DMS 273 (cell line): ENCODE data around the gene EYS.

Experiments
- DNase-seq: peaks from one replicate; lab custom pipeline; 2025; ENCODE audit not compliant: unreplicated experiment; lab: John Stamatoyannopoulos, UW

The EYS gene

GRCh38 chr6:64013011-64013410 lies 1694.0 kb downstream of the EYS start:
- DNase-seq = no peak

- peak; percentile 71 for DNase-seq
These were observed 1694.5 kb downstream of the EYS start for GRCh38 chr6:64012351-64013001.

- DNase-seq = peak; percentile 32
These were observed 1696.4 kb downstream of the EYS start for GRCh38 chr6:64010666-64011065.

- DNase-seq = no peak
These were observed 1697.0 kb downstream of the EYS start for GRCh38 chr6:64010010-64010409.

GRCh38 chr6:64006246-64006645 lies 1700.8 kb downstream of the EYS start:
- no peak for DNase-seq

- DNase-seq = no peak
These were observed 1706.1 kb downstream of the EYS start for GRCh38 chr6:64000818-64001491.

GRCh38 chr6:63999613-64000012 lies 1707.4 kb downstream of the EYS start:
- DNase-seq = no peak

- no peak for DNase-seq
These were observed 1708.0 kb downstream of the EYS start for GRCh38 chr6:63998991-63999390.

- DNase-seq = no peak
These were observed 1709.3 kb downstream of the EYS start for GRCh38 chr6:63997734-63998133.

GRCh38 chr6:63997221-63997620 lies 1709.8 kb downstream of the EYS start:
- no peak for DNase-seq

GRCh38 chr6:63985223-63985622 lies 1721.8 kb downstream of the EYS start:
- no peak for DNase-seq

GRCh38 chr6:63975699-63976098 lies 1731.3 kb downstream of the EYS start:
- DNase-seq = no peak

- DNase-seq = no peak
These were observed 1738.4 kb downstream of the EYS start for GRCh38 chr6:63968650-63969049.

- DNase-seq = no peak
These were observed 1742.7 kb downstream of the EYS start for GRCh38 chr6:63964366-63964765.

- DNase-seq = peak; percentile 2
These were observed 1743.2 kb downstream of the EYS start for GRCh38 chr6:63963769-63964315.

GRCh38 chr6:63953336-63954021 lies 1753.5 kb downstream of the EYS start:
- DNase-seq = peak; percentile 14

- DNase-seq = no peak
These were observed 1759.1 kb downstream of the EYS start for GRCh38 chr6:63947792-63948529.

GRCh38 chr6:63945987-63946386 lies 1761.0 kb downstream of the EYS start:
- no peak for DNase-seq

GRCh38 chr6:63943826-63944225 lies 1763.2 kb downstream of the EYS start:
- DNase-seq = no peak

- DNase-seq = no peak
These were observed 1765.1 kb downstream of the EYS start for GRCh38 chr6:63941747-63942470.

GRCh38 chr6:63940056-63940455 lies 1767.0 kb downstream of the EYS start:
- no peak for DNase-seq
